HepG2 (cell line): Measurements from ENCODE around the gene MYO9A.

Source experiments
- CTCF ChIP-seq: sonication (generic); formaldehyde crosslinking; IDR thresholded peaks from 2 replicates; pipeline ENCODE4 v1.5.0; 2020; ENCODE audit warnings: mild to moderate bottlenecking, missing genetic modification reagents, moderate library complexity
- ZNF296 ChIP-seq: sonication (generic); formaldehyde crosslinking; conservative IDR thresholded peaks from 2 replicates; pipeline ENCODE4 v1.5.0; 2020; ENCODE audit warnings: mild to moderate bottlenecking, missing genetic modification reagents
- ZNF33A ChIP-seq: sonication (generic); formaldehyde crosslinking; IDR thresholded peaks from 2 replicates; pipeline ENCODE4 v1.5.1; 2020; ENCODE audit warnings: missing genetic modification reagents, mild to moderate bottlenecking, moderate library complexity, borderline replicate concordance
- ZNF761 ChIP-seq: sonication (generic); formaldehyde crosslinking; conservative IDR thresholded peaks from 2 replicates; pipeline ENCODE4 v1.4.0; 2020; ENCODE audit warnings: mild to moderate bottlenecking, missing genetic modification reagents
- TF ChIP-seq, protein P1 (sequence below), 2 experiments: IDR thresholded peaks; 2 replicates each; pipeline ENCODE4 v1.6.1; 2011 to 2012; ENCODE audit warnings: low read length in 2 of 2, borderline replicate concordance in 1 of 2, low read depth in 1 of 2, mild to moderate bottlenecking in 1 of 2, moderate library complexity in 1 of 2

DNA sequence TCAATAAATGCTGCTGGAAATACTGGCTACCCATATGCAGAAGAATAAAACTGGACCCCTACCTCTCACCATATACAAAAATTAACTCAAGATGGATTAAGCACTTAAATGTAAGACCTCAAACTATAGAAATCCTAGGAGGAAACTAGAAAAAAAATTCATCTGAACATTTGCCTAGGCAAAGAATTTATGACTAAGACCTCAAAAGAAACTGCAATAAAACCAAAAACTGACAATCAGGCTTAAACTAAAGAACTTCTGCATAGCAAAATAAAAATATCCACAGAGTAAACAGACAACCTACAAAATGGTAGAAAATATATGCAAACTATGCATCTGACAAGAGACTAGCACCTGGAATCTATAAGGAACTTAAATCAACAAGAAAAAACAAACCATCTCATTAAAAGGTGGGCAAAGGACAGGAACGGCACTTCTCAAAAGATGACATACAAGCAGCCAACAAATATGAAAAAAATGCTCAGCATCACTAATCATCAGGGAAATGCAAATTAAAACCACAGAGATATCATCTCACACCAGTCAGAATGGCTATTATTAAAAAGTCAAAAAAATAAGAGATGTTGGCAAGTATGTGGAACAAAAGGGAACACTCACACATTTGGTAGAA lies 47.0 kb downstream of the MYO9A start:
- TF ChIP-seq ZNF296 (CRISPR knock-in tag): no peak
- TF ChIP-seq CTCF (CRISPR knock-in tag): no peak
- no peak for TF ChIP-seq ZNF761 (CRISPR knock-in tag)
- no peak for TF ChIP-seq ZNF33A (CRISPR knock-in tag)
- TF ChIP-seq, protein P1, sequence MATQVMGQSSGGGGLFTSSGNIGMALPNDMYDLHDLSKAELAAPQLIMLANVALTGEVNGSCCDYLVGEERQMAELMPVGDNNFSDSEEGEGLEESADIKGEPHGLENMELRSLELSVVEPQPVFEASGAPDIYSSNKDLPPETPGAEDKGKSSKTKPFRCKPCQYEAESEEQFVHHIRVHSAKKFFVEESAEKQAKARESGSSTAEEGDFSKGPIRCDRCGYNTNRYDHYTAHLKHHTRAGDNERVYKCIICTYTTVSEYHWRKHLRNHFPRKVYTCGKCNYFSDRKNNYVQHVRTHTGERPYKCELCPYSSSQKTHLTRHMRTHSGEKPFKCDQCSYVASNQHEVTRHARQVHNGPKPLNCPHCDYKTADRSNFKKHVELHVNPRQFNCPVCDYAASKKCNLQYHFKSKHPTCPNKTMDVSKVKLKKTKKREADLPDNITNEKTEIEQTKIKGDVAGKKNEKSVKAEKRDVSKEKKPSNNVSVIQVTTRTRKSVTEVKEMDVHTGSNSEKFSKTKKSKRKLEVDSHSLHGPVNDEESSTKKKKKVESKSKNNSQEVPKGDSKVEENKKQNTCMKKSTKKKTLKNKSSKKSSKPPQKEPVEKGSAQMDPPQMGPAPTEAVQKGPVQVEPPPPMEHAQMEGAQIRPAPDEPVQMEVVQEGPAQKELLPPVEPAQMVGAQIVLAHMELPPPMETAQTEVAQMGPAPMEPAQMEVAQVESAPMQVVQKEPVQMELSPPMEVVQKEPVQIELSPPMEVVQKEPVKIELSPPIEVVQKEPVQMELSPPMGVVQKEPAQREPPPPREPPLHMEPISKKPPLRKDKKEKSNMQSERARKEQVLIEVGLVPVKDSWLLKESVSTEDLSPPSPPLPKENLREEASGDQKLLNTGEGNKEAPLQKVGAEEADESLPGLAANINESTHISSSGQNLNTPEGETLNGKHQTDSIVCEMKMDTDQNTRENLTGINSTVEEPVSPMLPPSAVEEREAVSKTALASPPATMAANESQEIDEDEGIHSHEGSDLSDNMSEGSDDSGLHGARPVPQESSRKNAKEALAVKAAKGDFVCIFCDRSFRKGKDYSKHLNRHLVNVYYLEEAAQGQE (IDR thresholded peaks at IDR 0.05; ENCODE audit: borderline replicate concordance in 1 of 2, low read depth in 1 of 2, low read length in 2 of 2): no peak
